B cell (primary cell): ENCODE results near the gene PHLDB2. TPM values are rescaled to one million over a fixed set of nuclear protein-coding genes. Genes with fewer than 3 reads are reported as not detected.

Experiments used
- ATAC-seq: fragments of 200-7000 bp; cut with Tn5 transposase; one replicate; pipeline ENCODE4 v1.10.0; 2021; ENCODE audit warnings: low read depth, mild to moderate bottlenecking, moderate number of reproducible peaks, moderate library complexity
- CTCF ChIA-PET: fragments of 350-600 bp; sonication (Branson Sonifier 250); formaldehyde crosslinking; loops from one replicate; lab custom pipeline; 2021; ENCODE audit warnings: antibody characterized with exemption, inconsistent platforms; lab: Charles Lee
- POLR2A ChIA-PET: fragments of 350-600 bp; sonication (Branson Sonifier 250); formaldehyde crosslinking; loops from one replicate; lab custom pipeline; 2021; ENCODE audit warnings: antibody characterized with exemption; lab: Charles Lee
- DNase-seq: peaks from one replicate; pipeline ENCODE4 v3.0.0; 2013
- H2AFZ ChIP-seq: 2 replicates; pipeline ENCODE4 v1.6.1; 2012; ENCODE audit warnings: mild to moderate bottlenecking, low read depth, low read length; ENCODE audit not compliant: insufficient read depth, poor library complexity, severe bottlenecking
- H3K27ac ChIP-seq, 2 donors: 1 replicate in 1 of 2; 2 replicates in 1 of 2; pipeline ENCODE4 v1.5.1; 2012 to 2013; ENCODE audit warnings: low read length in 2 of 2, mild to moderate bottlenecking in 2 of 2, moderate library complexity in 1 of 2
- H3K27me3 ChIP-seq, 4 experiments: fragments of 200-600 bp in 1 of 4; sonication (generic) in 1 of 4; replicated peaks in 1 of 4; 1 replicate in 2 of 4; 2 replicates in 2 of 4; pipeline versions ENCODE4 v1.6.1 to v1.7.0; 2013 to 2016; ENCODE audit warnings: low read length in 3 of 4, mild to moderate bottlenecking in 2 of 4, mixed read lengths in 1 of 4, moderate library complexity in 1 of 4; ENCODE audit not compliant: insufficient read depth in 4 of 4, control insufficient read depth in 3 of 4; ENCODE audit errors: control extremely low read depth in 1 of 4
- H3K36me3 ChIP-seq, 2 experiments: replicated peaks in 1 of 2; 1 replicate in 1 of 2; 2 replicates in 1 of 2; pipeline versions ENCODE4 v1.6.1 to v1.7.1; 2013; ENCODE audit warnings: low read length in 1 of 2; ENCODE audit not compliant: insufficient read depth in 2 of 2, control insufficient read depth in 1 of 2; ENCODE audit errors: control extremely low read depth in 1 of 2, extremely low read depth in 1 of 2
- H3K4me1 ChIP-seq, 2 donors: fragments of 200-600 bp in 1 of 2; sonication (generic) in 1 of 2; 1 replicate in 1 of 2; 2 replicates in 1 of 2; pipeline versions ENCODE4 v1.5.1 to v1.6.1; 2013 to 2017; ENCODE audit warnings: low read length in 2 of 2; ENCODE audit not compliant: control insufficient read depth in 2 of 2, insufficient read depth in 2 of 2
- H3K4me2 ChIP-seq: replicated peaks from 2 replicates; pipeline ENCODE3; 2012; ENCODE audit warnings: mild to moderate bottlenecking, low read depth, low read length; ENCODE audit not compliant: poor library complexity, severe bottlenecking
- H3K4me3 ChIP-seq, 5 experiments: fragments of 200-600 bp in 1 of 5; sonication (generic) in 1 of 5; 1 replicate in 3 of 5; 2 replicates in 2 of 5; pipeline versions ENCODE4 v1.5.1 to v1.7.0; 2011 to 2016; ENCODE audit warnings: low read length in 4 of 5, mild to moderate bottlenecking in 4 of 5, low read depth in 2 of 5, control low read depth in 1 of 5, moderate library complexity in 1 of 5; ENCODE audit not compliant: insufficient read depth in 1 of 5; ENCODE audit errors: control extremely low read depth in 1 of 5, extremely low read depth in 1 of 5
- H3K79me2 ChIP-seq: fragments of 200-600 bp; sonication (generic); one replicate; pipeline ENCODE4 v1.6.0; 2016; ENCODE audit warnings: low read length; ENCODE audit not compliant: control insufficient read depth, insufficient read depth
- H3K9ac ChIP-seq: fragments of 200-600 bp; sonication (generic); 2 replicates; pipeline ENCODE4 v1.6.1; 2017; ENCODE audit warnings: mild to moderate bottlenecking, low read length, moderate library complexity
- H3K9me3 ChIP-seq, 3 donors: one replicate each; pipeline versions ENCODE4 v1.6.1 to v1.7.1; 2013; ENCODE audit warnings: low read length in 2 of 3; ENCODE audit not compliant: control insufficient read depth in 2 of 3, insufficient read depth in 1 of 3; ENCODE audit errors: control extremely low read depth in 1 of 3
- H4K20me1 ChIP-seq: 2 replicates; pipeline ENCODE4 v1.6.0; 2012; ENCODE audit warnings: mild to moderate bottlenecking, low read length; ENCODE audit not compliant: insufficient read depth, control insufficient read depth, poor library complexity, severe bottlenecking
- H3K27ac Mint-ChIP-seq: one replicate; pipeline ENCODE4 v1.8.0; 2021; ENCODE audit warnings: mixed read lengths
- H3K27me3 Mint-ChIP-seq: one replicate; pipeline ENCODE4 v1.8.0; 2021; ENCODE audit warnings: mixed read lengths
- H3K4me1 Mint-ChIP-seq: one replicate; pipeline ENCODE4 v1.8.0; 2021; ENCODE audit warnings: mixed read lengths
- H3K4me3 Mint-ChIP-seq: one replicate; pipeline ENCODE4 v1.8.0; 2021; ENCODE audit warnings: mixed read lengths
- H3K9me3 Mint-ChIP-seq: one replicate; pipeline ENCODE4 v1.8.0; 2022; ENCODE audit warnings: mixed read lengths; ENCODE audit not compliant: insufficient read depth
- CTCF ChIP-seq: fragments of 200-600 bp; IDR thresholded peaks from one replicate; pipeline ENCODE4 v1.8.0; 2022; ENCODE audit warnings: antibody characterized with exemption, mild to moderate bottlenecking
- EZH2 ChIP-seq: IDR thresholded peaks from 2 replicates; pipeline ENCODE4 v1.6.1; 2012; ENCODE audit warnings: borderline replicate concordance, low read depth, mild to moderate bottlenecking, moderate library complexity, low read length; ENCODE audit not compliant: insufficient read depth, poor library complexity, severe bottlenecking
- WGBS: methylation state at CpG from one replicate; pipeline ENCODE4 v1.1.5; 2013; ENCODE audit warnings: missing lambda C conversion rate; ENCODE audit not compliant: insufficient coverage; 5-methylcytosine and 5-hydroxymethylcytosine counted together
- intact Hi-C: fragments of 100-400 bp; cut with micrococcal nuclease; formaldehyde crosslinking; loops from one replicate; pipeline ENCODE4 v1.10.0; 2022
- polyA plus RNA-seq: library from polyadenylated mRNA; depleted of rRNA; stranded (reverse); fragments of >200 nt; gene quantifications from 2 replicates; pipeline ENCODE4 v1.2.3, GENCODE V29; 2012
- total RNA-seq, 2 donors: library from RNA; stranded (reverse); fragments of 120-200 nt in 1 of 2; gene quantifications; 1 replicate in 1 of 2; 2 replicates in 1 of 2; pipeline versions ENCODE4 v1.2.3 to v1.2.4, GENCODE V29; 2013 to 2022

The PHLDB2 gene
- total and polyA plus RNA-seq, 2 donors (not counting 1 experiment from before 2014, with no cell fraction given): 1.3 to 6.3 TPM

- H3K27me3 Mint-ChIP-seq: no peaks in the 10 kb centered on the region
- peaks cover 3% of the 10 kb centered on the region for H3K4me1 Mint-ChIP-seq
- Histone ChIP-seq H3K27ac (no peak overlapping the region), H3K4me1 (no peaks in the 10 kb centered on the region), H3K4me3 (no peak overlapping the region), H3K4me2 (no peak overlapping the region), H3K9ac (no peak overlapping the region), H3K27me3 (no peaks in the 10 kb centered on the region), H4K20me1 (no peaks in the 10 kb centered on the region), H3K36me3 (peaks cover 0 to 4% of the 10 kb centered on the region in 2 experiments), H3K79me2 (no peaks in the 10 kb centered on the region), H2AFZ (no peak overlapping the region), H3K9me3 (peaks cover 0 to 1% (median 1%) of the 10 kb centered on the region in 3 donors)
- no CpG with 5 or more reads among the region's 2 CpGs for WGBS
- no peaks in the 10 kb centered on the region for H3K9me3 Mint-ChIP-seq
- no peak for DNase-seq
- ChIA-PET POLR2A (no interaction called here), CTCF (no interaction called here)
- intact Hi-C loops: no loop called here
- ATAC-seq: no peak
- no peak overlapping the region for H3K27ac Mint-ChIP-seq
- TF ChIP-seq CTCF (no peak), EZH2 (no peak)
- no peak overlapping the region for H3K4me3 Mint-ChIP-seq
Measured at GRCh38 chr3:111885578-111885977, 26.5 kb downstream of the PHLDB2 start.

- ChIA-PET CTCF (no interaction called here), POLR2A (no interaction called here)
- Histone ChIP-seq H3K36me3 (peaks cover 0 to 4% of the 10 kb centered on the region in 2 experiments), H3K27me3 (no peaks in the 10 kb centered on the region), H3K4me1 (no peaks in the 10 kb centered on the region), H3K9ac (no peak overlapping the region), H3K79me2 (no peaks in the 10 kb centered on the region), H3K4me3 (no peak overlapping the region), H3K9me3 (peaks cover 0 to 1% (median 0%) of the 10 kb centered on the region in 3 donors), H4K20me1 (no peaks in the 10 kb centered on the region), H3K4me2 (no peak overlapping the region), H2AFZ (no peak overlapping the region), H3K27ac (no peak overlapping the region)
- 92% methylated on average over 3 of the region's 5 CpGs for WGBS
- Mint-ChIP-seq H3K4me3 (no peak overlapping the region), H3K9me3 (no peaks in the 10 kb centered on the region), H3K4me1 (peaks cover 3% of the 10 kb centered on the region), H3K27ac (no peak overlapping the region), H3K27me3 (no peaks in the 10 kb centered on the region)
- intact Hi-C loops: no loop called here
- DNase-seq: no peak
- ATAC-seq: no peak
- TF ChIP-seq CTCF (no peak), EZH2 (no peak)
Measured at GRCh38 chr3:111890051-111890580, 31.1 kb downstream of the PHLDB2 start.
